ENCODE measurements around the gene TBC1D2. TPM values are rescaled to one million over a fixed set of nuclear protein-coding genes. Genes with fewer than 3 reads are reported as not detected.

The TBC1D2 gene
- total and polyA plus RNA-seq, 10 of the 15 experiments (the other 5 are each of a cell fraction or from before 2014, with no cell fraction given) = 0.04 to 1.6 (median 1.1) TPM

DNA sequence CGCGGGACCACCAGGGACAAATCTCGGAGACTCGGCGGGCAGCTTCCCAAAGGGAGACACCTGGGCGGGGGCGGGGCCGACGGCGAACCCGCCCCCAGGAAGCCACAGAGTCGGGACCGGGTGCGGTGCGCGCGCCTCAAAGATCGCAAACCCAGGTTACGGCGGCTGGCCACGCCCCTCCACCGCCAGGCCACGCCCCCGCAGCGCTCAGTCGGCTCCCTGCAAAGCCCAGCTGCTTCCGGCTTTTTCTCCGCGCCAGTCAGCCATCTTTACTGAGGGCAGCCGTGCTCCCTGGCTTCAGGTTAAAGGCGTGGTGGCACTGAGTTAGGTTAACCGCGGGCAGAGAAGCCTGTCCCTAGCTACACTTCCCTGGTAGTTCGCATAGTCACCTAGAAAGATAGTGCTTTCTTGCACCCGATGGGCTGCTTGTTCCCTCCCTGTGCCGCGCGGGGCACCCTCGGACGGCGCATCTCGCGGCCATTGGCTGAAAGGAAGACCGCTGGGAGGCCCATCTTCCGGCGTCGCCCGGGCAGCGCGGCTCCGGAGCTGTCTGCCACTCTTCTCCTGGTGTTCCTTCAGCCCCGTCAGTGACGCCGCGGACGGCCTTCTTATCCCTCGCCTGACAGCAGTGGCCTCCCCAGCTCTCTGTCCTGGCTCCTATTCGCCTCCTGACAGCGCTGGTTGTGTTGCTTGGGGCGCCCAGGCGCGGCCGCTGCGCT is at the start of gene TBC1D2 (continued):
- TF ChIP-seq, protein P1, sequence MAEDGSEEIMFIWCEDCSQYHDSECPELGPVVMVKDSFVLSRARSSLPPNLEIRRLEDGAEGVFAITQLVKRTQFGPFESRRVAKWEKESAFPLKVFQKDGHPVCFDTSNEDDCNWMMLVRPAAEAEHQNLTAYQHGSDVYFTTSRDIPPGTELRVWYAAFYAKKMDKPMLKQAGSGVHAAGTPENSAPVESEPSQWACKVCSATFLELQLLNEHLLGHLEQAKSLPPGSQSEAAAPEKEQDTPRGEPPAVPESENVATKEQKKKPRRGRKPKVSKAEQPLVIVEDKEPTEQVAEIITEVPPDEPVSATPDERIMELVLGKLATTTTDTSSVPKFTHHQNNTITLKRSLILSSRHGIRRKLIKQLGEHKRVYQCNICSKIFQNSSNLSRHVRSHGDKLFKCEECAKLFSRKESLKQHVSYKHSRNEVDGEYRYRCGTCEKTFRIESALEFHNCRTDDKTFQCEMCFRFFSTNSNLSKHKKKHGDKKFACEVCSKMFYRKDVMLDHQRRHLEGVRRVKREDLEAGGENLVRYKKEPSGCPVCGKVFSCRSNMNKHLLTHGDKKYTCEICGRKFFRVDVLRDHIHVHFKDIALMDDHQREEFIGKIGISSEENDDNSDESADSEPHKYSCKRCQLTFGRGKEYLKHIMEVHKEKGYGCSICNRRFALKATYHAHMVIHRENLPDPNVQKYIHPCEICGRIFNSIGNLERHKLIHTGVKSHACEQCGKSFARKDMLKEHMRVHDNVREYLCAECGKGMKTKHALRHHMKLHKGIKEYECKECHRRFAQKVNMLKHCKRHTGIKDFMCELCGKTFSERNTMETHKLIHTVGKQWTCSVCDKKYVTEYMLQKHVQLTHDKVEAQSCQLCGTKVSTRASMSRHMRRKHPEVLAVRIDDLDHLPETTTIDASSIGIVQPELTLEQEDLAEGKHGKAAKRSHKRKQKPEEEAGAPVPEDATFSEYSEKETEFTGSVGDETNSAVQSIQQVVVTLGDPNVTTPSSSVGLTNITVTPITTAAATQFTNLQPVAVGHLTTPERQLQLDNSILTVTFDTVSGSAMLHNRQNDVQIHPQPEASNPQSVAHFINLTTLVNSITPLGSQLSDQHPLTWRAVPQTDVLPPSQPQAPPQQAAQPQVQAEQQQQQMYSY (CRISPR knock-in tag; IDR thresholded peaks at IDR 0.05) = no peak
- no peak for TF ChIP-seq RAD21 (IDR thresholded peaks at IDR 0.05; ENCODE audit: insufficient read depth, low read depth, low read length)
- TF ChIP-seq KDM1A (IDR thresholded peaks at IDR 0.05; ENCODE audit: borderline replicate concordance) = no peak
- TF ChIP-seq CREB1 (IDR thresholded peaks at IDR 0.05; ENCODE audit: low read depth) = peak; percentile 66; the same call in 1 of the 2 replicates
- TF ChIP-seq POLR2A (IDR thresholded peaks at IDR 0.05; ENCODE audit: low read depth, low read length) = peak; percentile 92
- TF ChIP-seq CBX5 (IDR thresholded peaks at IDR 0.05; ENCODE audit: low read depth) = no peak
- TF ChIP-seq ZNF274 (IDR thresholded peaks at IDR 0.05; ENCODE audit: insufficient read depth, insufficient read length) = no peak
- no peak; the same call in 1 of the 2 replicates for TF ChIP-seq RUNX3 (IDR thresholded peaks at IDR 0.05; ENCODE audit: low read length)
- no peak for TF ChIP-seq SUPT20H (IDR thresholded peaks at IDR 0.05; ENCODE audit: borderline replicate concordance, control insufficient read depth, low read depth, low read length)

DNA sequence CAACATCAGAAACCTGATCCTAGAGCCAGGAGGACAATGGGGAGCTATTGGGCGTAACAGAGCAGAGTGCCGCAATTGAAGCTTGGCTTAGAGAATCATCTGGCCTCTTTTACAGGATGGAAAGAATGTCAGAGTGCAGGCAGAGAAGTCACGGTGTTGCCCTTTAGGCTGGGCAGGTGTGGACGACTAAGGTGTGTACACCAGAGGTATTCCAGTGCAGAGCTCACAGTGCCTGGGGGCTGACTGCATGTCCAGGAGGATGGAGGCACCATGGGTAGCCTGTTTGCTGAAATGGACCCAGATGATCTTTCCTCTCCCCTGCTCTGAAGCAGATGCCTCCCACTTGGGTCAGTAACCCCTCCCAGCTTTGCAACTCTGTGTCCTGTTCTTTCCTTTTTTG is 48.9 kb upstream of the TBC1D2 start:
- in situ Hi-C loops (cut with MboI) = no loop called here
- Histone ChIP-seq H3K9ac (ENCODE audit: control insufficient read depth, insufficient read depth, low read length) (no peak overlapping the region), H3K79me2 (ENCODE audit: control insufficient read depth, insufficient read depth, low read length) (no peaks in the 10 kb centered on the region), H3K4me3 (no peak overlapping the region), H3K27me3 (replicated peaks in 1 of 2; ENCODE audit: control insufficient read depth in 2 of 2, insufficient read depth in 2 of 2, low read length in 1 of 2) (no peaks in the 10 kb centered on the region), H3K36me3 (ENCODE audit: control insufficient read depth in 2 of 2, insufficient read depth in 2 of 2, low read length in 1 of 2) (no peaks in the 10 kb centered on the region), H3K9me3 (replicated peaks; ENCODE audit: control insufficient read depth, insufficient read depth, low read length) (no peaks in the 10 kb centered on the region), H3K4me1 (ENCODE audit: control insufficient read depth, insufficient read depth, low read length) (no peaks in the 10 kb centered on the region), H3K27ac (ENCODE audit: control insufficient read depth, insufficient read depth) (no peak overlapping the region), H4K20me1 (ENCODE audit: control insufficient read depth, insufficient read depth) (no peaks in the 10 kb centered on the region), H2AFZ (ENCODE audit: control insufficient read depth, low read depth, low read length) (no peak overlapping the region), H3K4me2 (ENCODE audit: control insufficient read depth, insufficient read depth) (no peak overlapping the region)
- BruUV-seq (replicated peaks) = no TSS peak
- ATAC-seq (no peak), DNase-seq (ENCODE audit: low read depth, low spot score) (no peak), FAIRE-seq (no peak)
- SMC1A ChIA-PET (ENCODE audit: uncharacterized antibody, unreplicated experiment) = interaction anchor here (0.9 kb wide), 1 partner anchor 8 kb away, joined by 3 read pairs; no protein-coding TSS in a partner anchor
- intact Hi-C loops (cut with micrococcal nuclease; ENCODE audit: unreplicated experiment) = no loop called here
- POLR2A ChIA-PET = no interaction called here
- RAD21 ChIA-PET (ENCODE audit: unreplicated experiment) = no interaction called here
- WGBS (ENCODE audit: insufficient coverage, insufficient replicate concordance, low lambda C conversion rate, missing lambda C conversion rate) = 43% methylated on average over 4 of the region's 4 CpGs
- CTCF ChIA-PET = no interaction called here
- TF ChIP-seq SRF (IDR thresholded peaks at IDR 0.05; ENCODE audit: low read depth in 2 of 2, low read length in 2 of 2) (no peak), SMC3 (IDR thresholded peaks at IDR 0.05; ENCODE audit: borderline replicate concordance, low read length) (no peak), ATF7 (IDR thresholded peaks at IDR 0.05; ENCODE audit: low read depth) (no peak), MEF2B (IDR thresholded peaks at IDR 0.05; ENCODE audit: partially characterized antibody, poor library complexity, severe bottlenecking) (no peak), SUZ12 (IDR thresholded peaks at IDR 0.05; ENCODE audit: unreplicated experiment) (no peak), TARDBP (IDR thresholded peaks at IDR 0.05; ENCODE audit: borderline replicate concordance) (no peak), HDAC2 (IDR thresholded peaks at IDR 0.05) (no peak), STAT1 (conservative IDR thresholded peaks at IDR 0.05) (no peak), LARP7 (IDR thresholded peaks at IDR 0.05) (no peak), CREM (IDR thresholded peaks at IDR 0.05; ENCODE audit: low read depth) (no peak), ZNF274 (IDR thresholded peaks at IDR 0.05; ENCODE audit: insufficient read depth, insufficient read length) (no peak), CBX5 (IDR thresholded peaks at IDR 0.05; ENCODE audit: low read depth) (no peak)
- TF ChIP-seq, protein P2, sequence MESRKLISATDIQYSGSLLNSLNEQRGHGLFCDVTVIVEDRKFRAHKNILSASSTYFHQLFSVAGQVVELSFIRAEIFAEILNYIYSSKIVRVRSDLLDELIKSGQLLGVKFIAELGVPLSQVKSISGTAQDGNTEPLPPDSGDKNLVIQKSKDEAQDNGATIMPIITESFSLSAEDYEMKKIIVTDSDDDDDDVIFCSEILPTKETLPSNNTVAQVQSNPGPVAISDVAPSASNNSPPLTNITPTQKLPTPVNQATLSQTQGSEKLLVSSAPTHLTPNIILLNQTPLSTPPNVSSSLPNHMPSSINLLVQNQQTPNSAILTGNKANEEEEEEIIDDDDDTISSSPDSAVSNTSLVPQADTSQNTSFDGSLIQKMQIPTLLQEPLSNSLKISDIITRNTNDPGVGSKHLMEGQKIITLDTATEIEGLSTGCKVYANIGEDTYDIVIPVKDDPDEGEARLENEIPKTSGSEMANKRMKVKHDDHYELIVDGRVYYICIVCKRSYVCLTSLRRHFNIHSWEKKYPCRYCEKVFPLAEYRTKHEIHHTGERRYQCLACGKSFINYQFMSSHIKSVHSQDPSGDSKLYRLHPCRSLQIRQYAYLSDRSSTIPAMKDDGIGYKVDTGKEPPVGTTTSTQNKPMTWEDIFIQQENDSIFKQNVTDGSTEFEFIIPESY (IDR thresholded peaks at IDR 0.05) = no peak
